ENCODE results near the gene SCGB1D1. TPM values are rescaled to one million over a fixed set of nuclear protein-coding genes. Genes with fewer than 3 reads are reported as not detected.

SCGB1D1 gene
- total and polyA plus RNA-seq, 2 of the 8 experiments (the other 6 are each of a cell fraction or from before 2014, with no cell fraction given), result not detected

- Histone ChIP-seq H4K5ac (ENCODE audit: insufficient read length, low read depth, low read length) (no peak overlapping the region), H3K27ac (ENCODE audit: low read depth, low read length) (no peak overlapping the region), H3K23ac (ENCODE audit: insufficient read length) (no peak overlapping the region), H3K56ac (replicated peaks; ENCODE audit: insufficient read length, low read depth, low read length) (no peak overlapping the region), H3K79me1 (ENCODE audit: low read depth, low read length) (no peaks in the 10 kb centered on the region; the same call in 1 of the 2 replicates), H3K14ac (ENCODE audit: insufficient read length) (no peak overlapping the region), H2BK5ac (ENCODE audit: low read depth, low read length) (no peak overlapping the region), H2BK120ac (replicated peaks; ENCODE audit: low read depth, low read length) (no peak overlapping the region), H2BK20ac (ENCODE audit: low read length) (no peak overlapping the region), H3K23me2 (ENCODE audit: low read depth, low read length) (no peaks in the 10 kb centered on the region), H3K4me3 (ENCODE audit: extremely low read depth in 1 of 4, insufficient read depth in 2 of 4, low read depth in 3 of 4, low read length in 4 of 4) (no peak overlapping the region), H3K27me3 (replicated peaks in 1 of 4; ENCODE audit: control insufficient read depth in 3 of 4, extremely low read depth in 1 of 4, insufficient read depth in 3 of 4, low read length in 3 of 4) (no peaks in the 10 kb centered on the region), H2BK12ac (ENCODE audit: low read depth, low read length) (no peak overlapping the region), H2AK5ac (ENCODE audit: low read depth, low read length) (no peak overlapping the region), H3K9me3 (ENCODE audit: insufficient read depth in 2 of 2, low read depth in 1 of 2, low read length in 1 of 2) (no peaks in the 10 kb centered on the region), H3K9ac (replicated peaks in 1 of 4; ENCODE audit: extremely low read depth in 1 of 4, low read depth in 3 of 4, low read length in 3 of 4) (no peak overlapping the region), H4K8ac (ENCODE audit: extremely low read depth, insufficient read depth, low read length) (no peak overlapping the region), H4K20me1 (replicated peaks in 1 of 2; ENCODE audit: control insufficient read depth in 1 of 2, insufficient read depth in 2 of 2, low read length in 2 of 2) (peaks cover 8 to 14% of the 10 kb centered on the region in 2 experiments), H3K18ac (ENCODE audit: extremely low read depth, low read length) (no peak overlapping the region), H2BK15ac (ENCODE audit: low read length) (no peak overlapping the region), H3K4me2 (ENCODE audit: insufficient read depth in 1 of 2, low read depth in 2 of 2, low read length in 2 of 2) (no peak overlapping the region), H3K4ac (replicated peaks; ENCODE audit: insufficient read length, low read depth, low read length) (no peak overlapping the region), H3K79me2 (ENCODE audit: control insufficient read depth in 1 of 2, insufficient read depth in 2 of 2, low read length in 2 of 2) (peaks cover 0 to 6% of the 10 kb centered on the region in 2 experiments; a peak in 1 of 4 replicates), H2AFZ (ENCODE audit: low read length) (no peak overlapping the region), H3K36me3 (ENCODE audit: control insufficient read depth in 2 of 4, insufficient read depth in 4 of 4, low read length in 3 of 4) (peaks cover 36 to 75% (median 69%) of the 10 kb centered on the region in 4 experiments), H3K4me1 (replicated peaks in 1 of 4; ENCODE audit: control insufficient read depth in 3 of 4, insufficient read depth in 4 of 4, low read length in 3 of 4) (no peaks in the 10 kb centered on the region), H4K91ac (replicated peaks; ENCODE audit: insufficient read length, low read length) (no peak overlapping the region)
- ChIA-PET POLR2A (ENCODE audit: partially characterized antibody) (no interaction called here), CTCF (ENCODE audit: partially characterized antibody) (interaction anchor here (1.0 to 1.3 kb wide), 3 partner anchors 8 to 33 kb away, joined by 3 to 4 read pairs (median 3); no protein-coding TSS in a partner anchor)
- DNase-seq (ENCODE audit: low read depth in 1 of 2, low spot score in 2 of 2) (no peak), FAIRE-seq (no peak)
- 84% methylated on average over 3 of the region's 4 CpGs; no CpG with 5 or more reads in 1 of the 2 experiments for WGBS, 2 experiments (ENCODE audit: extremely low coverage in 1 of 2, insufficient coverage in 1 of 2, insufficient read length in 1 of 2, insufficient replicate concordance in 2 of 2, low coverage in 1 of 2, low lambda C conversion rate in 2 of 2, missing lambda C conversion rate in 1 of 2)
- no peak for TF ChIP-seq CBX5 (IDR thresholded peaks at IDR 0.05; ENCODE audit: low read depth, low read length)
- no peak for TF ChIP-seq TAF1 (IDR thresholded peaks at IDR 0.05; ENCODE audit: low read depth, low read length)
- TF ChIP-seq HDAC6 (IDR thresholded peaks at IDR 0.05; ENCODE audit: low read depth, low read length), result no peak
- no peak for TF ChIP-seq PHF8 (conservative IDR thresholded peaks at IDR 0.05; ENCODE audit: low read depth, low read length)
- no peak for TF ChIP-seq GTF2F1 (IDR thresholded peaks at IDR 0.05; ENCODE audit: borderline replicate concordance, low read depth, low read length)
- no peak for TF ChIP-seq NRF1 (IDR thresholded peaks at IDR 0.05; ENCODE audit: low read depth, low read length)
- no peak for TF ChIP-seq EP300 (IDR thresholded peaks at IDR 0.05; ENCODE audit: borderline replicate concordance in 1 of 2, low read depth in 2 of 2, low read length in 2 of 2)
- no peak for TF ChIP-seq NANOG (IDR thresholded peaks at IDR 0.05; ENCODE audit: insufficient read depth, low read depth, low read length, poor library complexity, severe bottlenecking)
- TF ChIP-seq TBP (IDR thresholded peaks at IDR 0.05; ENCODE audit: low read depth, low read length), result no peak
- no peak for TF ChIP-seq SP1 (IDR thresholded peaks at IDR 0.05; ENCODE audit: low read depth, low read length)
- TF ChIP-seq RBBP5 (IDR thresholded peaks at IDR 0.05; ENCODE audit: borderline replicate concordance, low read depth, low read length), result no peak
- TF ChIP-seq TCF12 (IDR thresholded peaks at IDR 0.05; ENCODE audit: low read depth, low read length), result no peak
- no peak for TF ChIP-seq EZH2 (IDR thresholded peaks at IDR 0.05; ENCODE audit: low read depth, low read length, severe bottlenecking)
- no peak for TF ChIP-seq SIN3A (conservative IDR thresholded peaks at IDR 0.05 in 1 of 2, IDR thresholded peaks at IDR 0.05 in 1 of 2; ENCODE audit: low read depth in 1 of 2, low read length in 2 of 2)
- TF ChIP-seq FOSL1 (IDR thresholded peaks at IDR 0.05; ENCODE audit: insufficient read depth, low read depth, low read length), result no peak
These were observed 48.0 kb upstream of the SCGB1D1 start for GRCh38 chr11:62142043-62142375.

All from H1 (cell line).